ENCODE data around the gene CD300LB.

DNA sequence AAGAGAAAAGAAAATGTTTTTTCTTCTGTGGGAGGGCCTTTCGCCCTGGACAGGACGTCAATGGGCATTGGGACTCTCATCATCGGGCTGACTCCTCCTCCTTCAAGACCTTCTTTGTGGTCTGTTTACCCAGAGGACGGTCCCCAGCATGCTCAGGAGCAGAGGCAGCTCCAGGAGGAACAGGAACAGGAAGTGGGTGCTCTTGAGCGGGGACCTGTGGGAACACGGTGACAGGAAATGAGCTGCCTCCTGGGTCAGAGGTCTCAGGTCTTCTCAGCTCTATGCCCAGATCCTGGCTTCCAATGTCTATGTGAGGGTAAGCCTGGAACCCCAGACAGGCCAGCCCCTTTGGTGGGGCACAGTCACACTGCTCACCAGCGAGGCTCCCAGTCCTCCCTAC, 48.6 kb upstream of the CD300LB start:
- TF ChIP-seq, protein P1, sequence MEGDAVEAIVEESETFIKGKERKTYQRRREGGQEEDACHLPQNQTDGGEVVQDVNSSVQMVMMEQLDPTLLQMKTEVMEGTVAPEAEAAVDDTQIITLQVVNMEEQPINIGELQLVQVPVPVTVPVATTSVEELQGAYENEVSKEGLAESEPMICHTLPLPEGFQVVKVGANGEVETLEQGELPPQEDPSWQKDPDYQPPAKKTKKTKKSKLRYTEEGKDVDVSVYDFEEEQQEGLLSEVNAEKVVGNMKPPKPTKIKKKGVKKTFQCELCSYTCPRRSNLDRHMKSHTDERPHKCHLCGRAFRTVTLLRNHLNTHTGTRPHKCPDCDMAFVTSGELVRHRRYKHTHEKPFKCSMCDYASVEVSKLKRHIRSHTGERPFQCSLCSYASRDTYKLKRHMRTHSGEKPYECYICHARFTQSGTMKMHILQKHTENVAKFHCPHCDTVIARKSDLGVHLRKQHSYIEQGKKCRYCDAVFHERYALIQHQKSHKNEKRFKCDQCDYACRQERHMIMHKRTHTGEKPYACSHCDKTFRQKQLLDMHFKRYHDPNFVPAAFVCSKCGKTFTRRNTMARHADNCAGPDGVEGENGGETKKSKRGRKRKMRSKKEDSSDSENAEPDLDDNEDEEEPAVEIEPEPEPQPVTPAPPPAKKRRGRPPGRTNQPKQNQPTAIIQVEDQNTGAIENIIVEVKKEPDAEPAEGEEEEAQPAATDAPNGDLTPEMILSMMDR (IDR thresholded peaks at IDR 0.05) = no peak
- TF ChIP-seq EP300 (IDR thresholded peaks at IDR 0.05) = no peak
- TF ChIP-seq POLR2AphosphoS5 (IDR thresholded peaks at IDR 0.05) = no peak

Measured in sigmoid colon (tissue), 4 donors.